Measurements from ENCODE around the gene DCAF6.
"Not testable (repeated sequence)": the region's sequence is repeated elsewhere in the genome, so short reads cannot be mapped to it uniquely, and the experiment has no call there.

Gene DCAF6, protein sequence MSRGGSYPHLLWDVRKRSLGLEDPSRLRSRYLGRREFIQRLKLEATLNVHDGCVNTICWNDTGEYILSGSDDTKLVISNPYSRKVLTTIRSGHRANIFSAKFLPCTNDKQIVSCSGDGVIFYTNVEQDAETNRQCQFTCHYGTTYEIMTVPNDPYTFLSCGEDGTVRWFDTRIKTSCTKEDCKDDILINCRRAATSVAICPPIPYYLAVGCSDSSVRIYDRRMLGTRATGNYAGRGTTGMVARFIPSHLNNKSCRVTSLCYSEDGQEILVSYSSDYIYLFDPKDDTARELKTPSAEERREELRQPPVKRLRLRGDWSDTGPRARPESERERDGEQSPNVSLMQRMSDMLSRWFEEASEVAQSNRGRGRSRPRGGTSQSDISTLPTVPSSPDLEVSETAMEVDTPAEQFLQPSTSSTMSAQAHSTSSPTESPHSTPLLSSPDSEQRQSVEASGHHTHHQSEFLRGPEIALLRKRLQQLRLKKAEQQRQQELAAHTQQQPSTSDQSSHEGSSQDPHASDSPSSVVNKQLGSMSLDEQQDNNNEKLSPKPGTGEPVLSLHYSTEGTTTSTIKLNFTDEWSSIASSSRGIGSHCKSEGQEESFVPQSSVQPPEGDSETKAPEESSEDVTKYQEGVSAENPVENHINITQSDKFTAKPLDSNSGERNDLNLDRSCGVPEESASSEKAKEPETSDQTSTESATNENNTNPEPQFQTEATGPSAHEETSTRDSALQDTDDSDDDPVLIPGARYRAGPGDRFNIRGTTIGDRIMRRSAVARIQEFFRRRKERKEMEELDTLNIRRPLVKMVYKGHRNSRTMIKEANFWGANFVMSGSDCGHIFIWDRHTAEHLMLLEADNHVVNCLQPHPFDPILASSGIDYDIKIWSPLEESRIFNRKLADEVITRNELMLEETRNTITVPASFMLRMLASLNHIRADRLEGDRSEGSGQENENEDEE

GRCh38 chr1:167936068-167936929 lies at the start of gene DCAF6:
TSS of gene DCAF6 (plus strand) at chr1:167936683. CDS start at chr1:167936912, 229 bp downstream.
- DNase-seq (ENCODE audit: low read depth in 3 of 3): peak; percentile 89 to 94 (median 93)

DNA sequence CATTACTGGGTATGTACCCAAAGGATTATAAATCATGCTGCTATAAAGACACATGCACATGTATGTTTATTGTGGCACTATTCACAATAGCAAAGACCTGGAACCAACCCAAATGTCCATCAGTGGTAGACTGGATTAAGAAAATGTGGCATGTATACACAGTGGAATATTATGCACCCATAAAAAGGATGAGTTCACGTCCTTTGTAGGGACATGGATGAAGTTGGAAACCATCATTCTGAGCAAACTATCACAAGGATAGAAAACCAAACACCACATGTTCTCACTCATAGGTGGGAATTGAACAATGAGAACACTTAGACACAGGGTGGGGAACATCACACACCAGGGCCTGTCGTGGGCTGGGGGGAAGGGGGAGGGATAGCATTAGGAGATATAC lies 49.3 kb upstream of the DCAF6 start:
- not testable (repeated sequence) for DNase-seq (ENCODE audit: low read depth in 3 of 3)

DNA sequence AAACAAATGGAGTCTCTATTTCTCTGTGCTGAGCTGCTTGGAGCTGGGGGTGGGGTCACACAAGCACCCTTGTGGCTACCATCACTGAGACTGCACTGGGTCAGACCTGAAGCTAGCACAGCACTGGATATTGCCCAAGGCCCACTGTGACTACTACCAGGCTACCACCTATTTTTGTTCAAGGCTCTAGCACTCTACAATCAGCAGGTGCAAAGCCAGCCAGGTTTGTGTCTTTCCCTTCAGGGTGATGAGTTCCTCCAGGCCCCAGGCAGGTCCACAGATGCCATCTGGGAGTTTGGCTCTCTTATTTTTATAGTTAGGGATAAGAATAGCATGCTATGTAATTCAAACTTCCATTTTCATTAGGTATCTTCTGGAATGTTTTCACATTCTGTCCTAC lies 46.1 kb upstream of the DCAF6 start:
- no peak for DNase-seq (ENCODE audit: low read depth in 3 of 3)

GRCh38 chr1:167893798-167894197 lies 42.7 kb upstream of the DCAF6 start:
- no peak for DNase-seq (ENCODE audit: low read depth in 3 of 3)

DNA sequence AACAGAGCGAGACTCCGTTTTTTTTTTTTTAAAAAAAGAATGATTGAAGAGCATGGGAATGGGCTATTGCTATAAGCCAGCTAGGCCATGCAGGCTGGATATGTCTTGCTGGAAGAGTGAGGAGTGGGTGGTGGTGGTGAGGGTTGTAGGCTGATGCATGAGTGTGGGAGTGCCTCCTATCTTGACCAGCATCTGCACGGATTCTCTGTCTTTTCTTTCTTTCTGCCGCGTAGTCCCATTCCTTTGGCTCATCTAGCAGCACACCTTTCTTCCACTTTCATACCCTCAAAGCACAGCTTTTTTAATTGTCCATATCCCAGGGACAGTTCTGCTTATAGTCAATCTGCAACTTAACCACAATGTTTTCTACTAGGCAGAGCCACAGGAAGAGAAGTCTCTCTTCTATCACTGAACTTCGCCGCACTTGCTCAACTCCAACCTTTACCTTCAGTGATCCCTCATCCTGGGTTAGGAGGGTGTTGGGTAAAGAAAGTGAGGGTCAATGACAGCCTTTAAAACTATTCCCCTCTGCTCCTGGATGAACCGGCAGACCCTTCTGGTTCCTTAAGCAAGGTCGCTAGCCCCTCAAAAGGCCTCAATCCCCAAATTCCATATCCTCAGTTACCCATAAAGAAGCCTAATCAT lies 37.8 kb upstream of the DCAF6 start:
- DNase-seq (ENCODE audit: low read depth in 3 of 3): no peak

DNA sequence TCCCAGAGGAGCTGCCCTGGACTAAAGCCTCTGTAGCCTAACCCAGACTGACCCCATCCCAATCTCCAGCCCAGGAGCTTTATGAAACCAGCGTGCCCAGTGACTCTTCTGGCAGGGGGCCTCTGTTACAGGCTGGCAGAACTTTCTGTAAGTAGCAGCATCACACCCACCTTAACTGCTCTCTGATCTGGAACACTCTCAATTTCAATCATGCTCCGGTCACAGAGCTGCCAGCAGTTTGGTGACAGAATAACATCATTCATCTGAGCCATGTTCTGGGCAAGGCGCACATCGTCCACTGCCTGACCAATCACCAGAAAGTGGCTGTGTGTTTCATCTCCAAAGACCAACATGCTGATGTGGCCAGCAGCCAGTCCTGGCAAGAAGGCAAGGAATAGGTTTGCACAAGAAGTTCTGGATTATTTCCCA lies 37.2 kb upstream of the DCAF6 start:
- no peak for DNase-seq (ENCODE audit: low read depth in 3 of 3)

DNA sequence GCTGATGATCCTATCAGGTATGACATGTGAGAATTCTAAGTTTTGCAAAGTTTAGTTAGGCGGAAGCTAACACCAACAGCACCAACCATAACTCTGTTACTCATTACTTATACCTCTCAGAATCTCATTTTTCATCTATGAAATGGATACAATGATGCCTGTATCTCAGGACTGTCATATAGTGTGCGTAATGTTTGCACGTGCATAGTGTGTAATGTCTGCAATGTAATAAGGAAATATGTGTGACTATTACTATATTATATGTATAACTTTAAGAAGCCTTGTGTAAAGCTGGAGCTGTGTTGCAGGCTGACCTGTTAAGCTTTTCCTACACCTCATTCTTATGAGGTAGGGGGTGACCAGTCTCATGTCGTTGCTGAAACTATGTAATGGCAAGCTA lies 35.6 kb upstream of the DCAF6 start:
- no peak for DNase-seq (ENCODE audit: low read depth in 3 of 3)

DNA sequence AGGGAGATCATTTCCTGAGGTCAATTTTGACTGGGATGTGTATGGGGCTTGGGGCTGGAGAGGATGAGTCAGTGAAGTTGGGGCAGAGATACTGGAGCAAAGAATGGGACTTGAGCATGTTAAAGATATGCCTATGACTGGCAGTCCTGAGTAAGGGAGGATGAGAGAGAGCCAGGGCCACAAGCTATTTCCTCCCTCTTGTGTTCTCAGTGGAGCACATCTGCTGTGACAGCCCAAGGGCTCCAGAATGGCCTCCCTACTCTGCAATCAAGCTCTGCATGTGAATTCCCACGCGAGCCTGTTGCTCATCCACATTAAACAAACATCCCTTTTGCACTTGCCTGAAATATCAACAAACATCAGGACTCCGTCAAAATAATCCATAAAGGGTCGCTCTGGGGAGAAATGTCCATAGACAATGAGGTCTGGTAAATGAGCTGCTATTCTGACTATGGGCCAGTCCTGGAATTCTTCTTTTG lies 31.8 kb upstream of the DCAF6 start:
- no peak for DNase-seq (ENCODE audit: low read depth in 3 of 3)

DNA sequence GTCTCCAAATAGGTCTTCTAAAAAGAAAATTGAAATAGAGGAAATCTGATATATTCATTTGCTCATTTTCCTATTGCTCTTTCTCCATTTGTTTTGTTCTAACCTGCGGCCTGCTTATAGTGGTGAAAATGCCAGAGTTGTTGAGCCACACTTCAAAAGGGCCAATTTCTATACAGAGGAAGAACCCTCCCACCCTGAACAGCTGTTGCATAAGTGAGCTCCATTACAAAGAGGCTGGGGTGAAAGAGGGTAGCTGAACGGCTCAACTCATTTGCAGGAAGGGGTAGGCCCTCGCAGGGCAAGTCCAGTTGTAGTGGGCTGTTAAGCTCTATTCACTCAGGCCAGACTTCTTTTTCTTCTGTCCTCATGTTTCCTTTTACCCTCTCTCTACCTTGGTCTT lies 31.3 kb upstream of the DCAF6 start:
- no peak for DNase-seq (ENCODE audit: low read depth in 3 of 3)

- DNase-seq (ENCODE audit: low read depth in 3 of 3): no peak
Measured at GRCh38 chr1:167905671-167906070, 30.8 kb upstream of the DCAF6 start.

DNA sequence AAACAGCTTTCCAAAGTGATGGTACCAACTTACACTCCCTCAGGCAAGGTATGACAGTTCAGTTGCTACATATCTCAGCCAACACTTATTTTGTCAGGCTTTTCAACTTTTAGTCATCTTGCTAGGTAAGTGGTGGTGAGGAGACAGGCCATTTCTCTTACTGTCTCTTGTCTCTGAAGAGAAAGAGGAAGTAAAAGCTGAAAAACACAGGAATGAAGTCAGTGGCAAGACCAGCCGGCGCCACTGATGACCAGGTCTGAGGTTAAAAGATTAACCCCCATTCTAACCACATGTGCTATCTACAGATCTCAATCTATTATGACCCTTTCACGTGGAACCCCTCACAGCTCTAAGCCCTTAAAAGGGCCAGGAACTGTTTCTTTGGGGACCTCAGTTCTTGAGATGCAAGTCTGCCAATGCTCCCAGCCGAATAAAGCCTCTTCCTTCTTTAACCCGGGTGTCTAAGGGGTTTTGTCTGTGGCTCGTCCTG lies 26.7 kb upstream of the DCAF6 start:
- no peak for DNase-seq (ENCODE audit: low read depth in 3 of 3)

DNA sequence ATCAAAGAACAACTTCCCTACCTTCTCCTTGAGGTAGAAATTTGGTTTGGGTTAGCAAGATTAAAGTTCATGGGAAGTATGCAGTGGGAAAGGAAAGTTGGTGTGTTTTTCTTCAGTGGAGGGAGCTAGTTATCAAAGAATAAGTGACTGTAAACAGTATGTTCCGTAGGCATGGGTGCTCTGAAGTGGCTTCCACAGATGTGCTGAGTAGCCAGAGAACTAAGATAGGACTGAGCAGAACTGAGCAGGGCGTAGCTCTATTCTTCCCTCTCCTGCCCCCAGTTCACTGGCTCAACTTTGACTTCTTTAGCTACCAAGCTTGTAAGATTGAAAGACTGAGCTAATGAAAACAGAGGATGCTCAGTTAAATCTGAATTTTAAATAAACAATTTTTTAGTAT lies 26.0 kb upstream of the DCAF6 start:
- no peak for DNase-seq (ENCODE audit: low read depth in 3 of 3)

GRCh38 chr1:167911413-167911812 lies 25.1 kb upstream of the DCAF6 start:
- no peak for DNase-seq (ENCODE audit: low read depth in 3 of 3)

DNA sequence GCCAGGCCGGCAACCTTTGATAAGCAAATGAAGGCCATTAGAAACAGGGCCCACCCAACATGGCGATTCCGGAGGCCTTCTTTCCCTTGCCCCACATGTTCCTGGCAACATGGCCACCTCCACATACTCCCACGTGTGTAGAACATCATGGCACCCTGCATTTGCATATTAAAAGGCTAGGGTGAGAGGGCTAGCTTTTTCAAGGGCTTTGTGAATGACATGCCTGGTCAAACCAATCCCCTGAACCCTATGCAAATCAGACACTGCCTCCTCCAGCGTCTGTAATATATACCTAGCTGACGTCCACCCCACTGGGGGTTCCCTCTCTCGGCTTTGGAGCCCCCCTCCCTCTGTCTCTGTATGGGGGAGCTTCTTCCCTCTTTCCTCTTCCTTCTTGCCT lies 24.2 kb upstream of the DCAF6 start:
- no peak for DNase-seq (ENCODE audit: low read depth in 3 of 3)

DNA sequence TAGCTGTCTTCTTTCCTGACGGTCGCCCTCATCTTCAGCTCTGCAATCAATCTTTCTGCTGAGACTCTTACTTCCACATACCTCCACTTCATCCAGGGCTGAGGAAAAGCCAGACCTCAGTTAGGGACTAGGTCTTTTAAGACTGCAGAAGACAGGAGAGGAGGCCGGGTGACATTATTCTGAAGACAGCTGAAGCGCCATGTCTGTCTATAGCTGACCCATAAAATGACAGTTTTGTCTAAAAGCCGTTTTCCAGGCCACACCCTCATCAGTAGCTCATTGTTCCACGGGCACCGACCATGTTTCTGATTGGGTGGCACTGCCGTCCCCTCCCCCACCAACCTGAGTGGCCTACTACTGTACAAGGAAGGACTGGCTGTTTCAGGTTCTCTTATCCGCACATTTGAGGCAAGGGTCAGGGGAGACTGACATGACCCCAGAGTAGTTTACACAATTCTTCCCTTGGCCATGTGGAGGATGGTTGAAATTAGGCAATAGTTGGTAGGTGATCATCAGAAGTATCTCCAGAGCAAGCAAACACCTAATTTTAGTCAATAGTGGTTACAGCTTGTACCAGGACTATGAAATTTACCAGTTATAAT lies 22.5 kb upstream of the DCAF6 start, which contains the start of gene ADCY10:
Gene ADCY10, minus strand, starts transcription at position 240 of the 602 bp plus-strand sequence. CDS start 8,994 bp downstream, outside the sequence.
- DNase-seq (ENCODE audit: low read depth in 3 of 3): no peak

DNA sequence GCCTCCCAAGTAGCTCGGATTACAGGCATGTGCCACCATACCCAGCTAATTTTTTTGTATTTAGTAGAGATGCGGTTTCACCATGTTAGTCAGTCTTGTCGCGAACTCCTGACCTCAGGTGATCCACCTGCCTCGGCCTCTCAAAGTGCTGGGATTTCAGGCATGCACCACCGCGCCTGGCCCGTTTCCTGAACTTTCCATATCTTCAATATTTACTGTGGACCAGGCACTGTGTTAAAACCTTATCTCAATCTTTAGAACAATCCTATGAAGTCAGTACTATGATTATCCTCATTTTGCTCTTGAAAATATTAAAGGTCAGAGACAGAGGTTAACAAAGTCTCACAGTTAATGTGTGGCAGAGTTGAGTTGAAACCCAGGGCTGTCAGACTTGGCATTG lies 20.9 kb upstream of the DCAF6 start:
- no peak for DNase-seq (ENCODE audit: low read depth in 3 of 3)

DNA sequence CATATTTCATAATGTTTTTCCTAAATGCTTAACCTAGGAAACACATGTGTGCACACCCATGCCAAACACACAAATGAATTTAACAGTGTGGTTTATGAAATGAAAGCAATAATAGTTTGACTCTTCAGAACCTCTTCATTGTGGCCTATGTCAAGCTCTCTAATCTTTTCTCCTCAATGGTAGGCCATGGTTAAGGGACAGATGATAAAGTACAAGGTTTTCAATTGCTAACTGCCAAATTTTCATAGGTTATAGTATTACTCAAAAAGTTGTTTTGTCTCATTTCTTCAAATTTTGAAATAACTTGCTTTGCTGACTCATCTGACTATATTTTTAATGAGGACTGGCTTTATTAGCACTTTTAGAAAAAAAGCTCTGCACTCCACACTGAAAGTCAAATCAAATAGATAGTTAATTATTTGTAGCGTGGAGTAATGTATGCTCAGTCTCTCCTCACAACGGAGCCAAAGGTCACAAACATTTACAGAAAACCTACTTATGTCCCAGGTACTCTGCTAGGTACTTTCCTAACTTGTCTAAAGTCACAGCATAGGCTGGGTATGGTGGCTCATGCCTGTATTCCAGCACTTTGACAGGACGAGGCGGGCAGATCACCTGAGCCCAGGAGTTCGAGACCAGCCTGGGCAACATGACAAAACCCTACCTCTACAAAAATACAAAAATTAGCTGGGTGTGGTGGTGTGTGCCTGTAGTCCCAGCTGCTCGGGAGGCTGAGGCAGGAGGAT lies 19.5 kb upstream of the DCAF6 start:
- no peak for DNase-seq (ENCODE audit: low read depth in 3 of 3)

- no peak for DNase-seq (ENCODE audit: low read depth in 3 of 3)
Measured at GRCh38 chr1:167922023-167922422, 14.5 kb upstream of the DCAF6 start.

DNA sequence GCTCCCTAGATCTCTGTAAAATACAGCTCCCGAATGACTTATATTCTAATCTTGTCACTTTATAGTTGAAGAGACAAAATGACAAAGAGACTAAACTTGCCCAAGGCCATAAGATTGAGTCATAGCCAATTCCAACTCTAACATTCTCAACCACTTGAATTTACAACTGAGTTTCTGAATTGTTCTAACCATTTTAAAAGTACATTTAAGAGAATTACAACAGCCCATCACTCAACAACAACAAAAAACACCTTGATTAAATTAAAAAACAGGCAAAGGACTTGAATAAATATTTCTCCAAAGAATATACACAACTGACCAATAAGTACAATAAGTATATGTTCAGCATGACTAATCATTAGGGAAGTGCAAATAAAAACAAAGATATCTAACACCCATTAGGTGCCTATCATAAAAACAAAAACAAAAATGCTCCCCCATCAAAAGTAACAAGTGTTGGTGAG lies 13.8 kb upstream of the DCAF6 start:
- no peak for DNase-seq (ENCODE audit: low read depth in 3 of 3)

Data from stimulated activated CD4-positive, alpha-beta T cell treated with anti-CD3 and anti-CD28 coated beads, TNF-alpha, amount 100 ng/mL, for 24 hours (primary cell).